Smooth muscle cell (in vitro differentiated cells): ENCODE results near the gene IRGQ. TPM values are rescaled to one million over a fixed set of nuclear protein-coding genes. Genes with fewer than 3 reads are reported as not detected.

Source experiments
- DNase-seq: peaks from one replicate; lab custom pipeline; 2025; ENCODE audit not compliant: unreplicated experiment; lab: John Stamatoyannopoulos, UW
- H2AFZ ChIP-seq: fragments of 200-600 bp; sonication (generic); 2 replicates; pipeline ENCODE4 v1.6.0; 2016; ENCODE audit warnings: antibody characterized with exemption, low read depth, mild to moderate bottlenecking
- H3F3A ChIP-seq: fragments of 200-600 bp; sonication (generic); 2 replicates; pipeline ENCODE4 v1.6.0; 2017; ENCODE audit warnings: antibody characterized with exemption, low read depth
- H3K27ac ChIP-seq: fragments of 200-600 bp; sonication (generic); 2 replicates; pipeline ENCODE4 v1.5.1; 2016; ENCODE audit warnings: low read depth, mild to moderate bottlenecking
- H3K27me3 ChIP-seq: fragments of 200-600 bp; sonication (generic); 2 replicates; pipeline ENCODE4 v1.6.1; 2016; ENCODE audit warnings: low read depth, mild to moderate bottlenecking
- H3K36me3 ChIP-seq: fragments of 200-600 bp; sonication (generic); 2 replicates; pipeline ENCODE4 v1.5.1; 2016; ENCODE audit warnings: low read depth
- H3K4me1 ChIP-seq: fragments of 200-600 bp; sonication (generic); 2 replicates; pipeline ENCODE4 v1.5.1; 2016; ENCODE audit warnings: low read depth
- H3K4me2 ChIP-seq: fragments of 200-600 bp; sonication (generic); 2 replicates; pipeline ENCODE4 v1.6.0; 2016; ENCODE audit warnings: mild to moderate bottlenecking
- H3K4me3 ChIP-seq: fragments of 200-600 bp; sonication (generic); 2 replicates; pipeline ENCODE4 v1.5.1; 2016; ENCODE audit warnings: mild to moderate bottlenecking
- H3K79me2 ChIP-seq: fragments of 200-600 bp; sonication (generic); 2 replicates; pipeline ENCODE4 v1.6.0; 2016; ENCODE audit warnings: low read depth, mild to moderate bottlenecking
- H3K9ac ChIP-seq: fragments of 200-600 bp; sonication (generic); 2 replicates; pipeline ENCODE4 v1.6.0; 2016; ENCODE audit warnings: low read depth
- H3K9me3 ChIP-seq: fragments of 200-600 bp; sonication (generic); replicated peaks from 2 replicates; pipeline ENCODE4 v1.5.1; 2016; ENCODE audit warnings: low read depth
- H4K20me1 ChIP-seq: fragments of 200-600 bp; sonication (generic); 2 replicates; pipeline ENCODE4 v1.6.0; 2016; ENCODE audit warnings: low read depth
- WGBS: methylation state at CpG from one replicate; pipeline ENCODE4 v1.1.7; 2016; ENCODE audit warnings: low lambda C conversion rate; 5-methylcytosine and 5-hydroxymethylcytosine counted together
- polyA plus RNA-seq: library from polyadenylated mRNA; unstranded; fragments of >200 nt; fragmentation: Nextera tagmentation; extraction: Ambion mirVana; gene quantifications from 2 replicates; pipeline ENCODE4 v1.2.1, GENCODE V29; 2016
- total RNA-seq: library from RNA; depleted of rRNA; stranded (reverse); fragments of >200 nt; gene quantifications from 2 replicates; pipeline ENCODE4 v1.2.3, GENCODE V29; 2014
- TF ChIP-seq, protein P1 (sequence below): fragments of 200-600 bp; sonication (generic); IDR thresholded peaks from 2 replicates; pipeline ENCODE4 v1.5.1; 2017; ENCODE audit warnings: borderline replicate concordance, mild to moderate bottlenecking, antibody characterized with exemption; ENCODE audit not compliant: insufficient read depth, poor library complexity, severe bottlenecking

The IRGQ gene
- total and polyA plus RNA-seq, 2 experiments from 2014 or later: 13.1 TPM

GRCh38 chr19:43575955-43576878 is 19.7 kb downstream of the IRGQ start:
- TF ChIP-seq, protein P1, sequence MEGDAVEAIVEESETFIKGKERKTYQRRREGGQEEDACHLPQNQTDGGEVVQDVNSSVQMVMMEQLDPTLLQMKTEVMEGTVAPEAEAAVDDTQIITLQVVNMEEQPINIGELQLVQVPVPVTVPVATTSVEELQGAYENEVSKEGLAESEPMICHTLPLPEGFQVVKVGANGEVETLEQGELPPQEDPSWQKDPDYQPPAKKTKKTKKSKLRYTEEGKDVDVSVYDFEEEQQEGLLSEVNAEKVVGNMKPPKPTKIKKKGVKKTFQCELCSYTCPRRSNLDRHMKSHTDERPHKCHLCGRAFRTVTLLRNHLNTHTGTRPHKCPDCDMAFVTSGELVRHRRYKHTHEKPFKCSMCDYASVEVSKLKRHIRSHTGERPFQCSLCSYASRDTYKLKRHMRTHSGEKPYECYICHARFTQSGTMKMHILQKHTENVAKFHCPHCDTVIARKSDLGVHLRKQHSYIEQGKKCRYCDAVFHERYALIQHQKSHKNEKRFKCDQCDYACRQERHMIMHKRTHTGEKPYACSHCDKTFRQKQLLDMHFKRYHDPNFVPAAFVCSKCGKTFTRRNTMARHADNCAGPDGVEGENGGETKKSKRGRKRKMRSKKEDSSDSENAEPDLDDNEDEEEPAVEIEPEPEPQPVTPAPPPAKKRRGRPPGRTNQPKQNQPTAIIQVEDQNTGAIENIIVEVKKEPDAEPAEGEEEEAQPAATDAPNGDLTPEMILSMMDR: no peak
- Histone ChIP-seq H2AFZ (peak overlapping the region; percentile 94), H3K4me3 (peak overlapping the region; percentile 94), H3K27ac (peak overlapping the region; percentile 89), H4K20me1 (no peaks in the 10 kb centered on the region), H3K9me3 (no peaks in the 10 kb centered on the region), H3K9ac (peak overlapping the region; percentile 75), H3F3A (no peaks in the 10 kb centered on the region), H3K4me2 (peak overlapping the region; percentile 100), H3K27me3 (no peaks in the 10 kb centered on the region), H3K79me2 (peaks cover 13% of the 10 kb centered on the region), H3K4me1 (peaks cover 10% of the 10 kb centered on the region), H3K36me3 (no peaks in the 10 kb centered on the region)
- DNase-seq: no peak
- WGBS: 75% methylated on average over 37 of the region's 37 CpGs

- 1% methylated on average over 27 of the region's 51 CpGs for WGBS
- Histone ChIP-seq H3K36me3 (no peaks in the 10 kb centered on the region), H4K20me1 (no peaks in the 10 kb centered on the region), H2AFZ (peak within 1 kb of the TSS; percentile 97), H3K4me2 (peak within 1 kb of the TSS; percentile 100), H3F3A (no peaks in the 10 kb centered on the region), H3K9ac (peak within 1 kb of the TSS; percentile 98), H3K79me2 (peaks cover 15% of the 10 kb centered on the region), H3K4me3 (peak within 1 kb of the TSS; percentile 94), H3K27me3 (no peaks in the 10 kb centered on the region), H3K4me1 (peaks cover 10% of the 10 kb centered on the region), H3K27ac (peak within 1 kb of the TSS; percentile 89), H3K9me3 (no peaks in the 10 kb centered on the region)
- peak; percentile 86 for DNase-seq
- TF ChIP-seq, protein P1: no peak
Observed at GRCh38 chr19:43575156-43575950, 20.6 kb downstream of the IRGQ start, which contains the start of the genes PINLYP and XRCC1. Gene PINLYP (plus strand): TSS chr19:43575801. CDS start chr19:43577192, 1,391 bp downstream. Gene XRCC1 (minus strand): TSS chr19:43575527. CDS start chr19:43575458, 69 bp downstream.

DNA sequence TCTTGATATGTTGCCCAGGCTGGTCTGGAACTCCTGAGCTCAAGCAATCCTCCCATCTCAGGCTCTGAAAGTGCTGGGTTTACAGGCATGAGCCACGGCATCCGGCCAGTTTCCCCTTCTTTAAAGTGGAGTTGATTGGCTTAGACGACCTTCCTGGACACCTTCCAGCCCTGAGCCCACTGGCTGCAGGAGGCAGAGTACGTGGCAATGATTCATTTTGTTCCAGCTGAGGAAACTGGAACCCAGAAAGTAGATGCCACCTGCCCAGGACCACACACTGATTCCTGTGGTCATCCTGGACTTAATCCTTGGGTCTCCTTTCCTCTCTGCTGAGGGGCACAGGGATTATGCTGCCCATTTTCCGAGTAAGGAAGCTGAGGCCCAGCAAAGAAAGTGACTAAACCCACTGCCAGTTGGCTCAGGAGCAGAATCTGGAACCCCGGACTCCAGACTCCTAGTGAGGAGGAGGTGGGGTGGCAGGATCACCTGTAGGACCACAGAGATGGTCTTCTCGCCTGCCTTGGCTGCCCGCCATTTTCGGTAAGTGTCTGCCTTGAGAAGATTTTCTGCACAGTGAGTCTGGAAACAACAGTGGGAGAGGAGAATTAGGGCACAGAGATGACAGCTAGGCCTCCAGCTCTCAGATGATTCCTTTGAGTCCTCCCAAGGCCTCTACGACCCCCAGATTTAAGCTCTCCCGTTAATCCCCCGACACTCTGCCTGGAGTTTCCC is 21.3 kb downstream of the IRGQ start:
- Histone ChIP-seq H3K4me2 (peak overlapping the region; percentile 100), H3K27me3 (no peaks in the 10 kb centered on the region), H3K36me3 (no peaks in the 10 kb centered on the region), H3K79me2 (peaks cover 15% of the 10 kb centered on the region), H3F3A (no peaks in the 10 kb centered on the region), H3K9me3 (no peaks in the 10 kb centered on the region), H3K4me1 (peaks cover 10% of the 10 kb centered on the region), H3K27ac (peak overlapping the region; percentile 89), H3K4me3 (peak overlapping the region; percentile 94), H4K20me1 (no peaks in the 10 kb centered on the region), H2AFZ (peak overlapping the region; percentile 97), H3K9ac (peak overlapping the region; percentile 98)
- TF ChIP-seq, protein P1: no peak
- 61% methylated on average over 12 of the region's 12 CpGs for WGBS
- DNase-seq: no peak
